ENCODE measurements around the gene FHIT. TPM values are rescaled to one million over a fixed set of nuclear protein-coding genes. Genes with fewer than 3 reads are reported as not detected.

The FHIT gene
- total and polyA plus RNA-seq, 4 donors = 2.6 to 21.3 (median 8.7) TPM

DNA sequence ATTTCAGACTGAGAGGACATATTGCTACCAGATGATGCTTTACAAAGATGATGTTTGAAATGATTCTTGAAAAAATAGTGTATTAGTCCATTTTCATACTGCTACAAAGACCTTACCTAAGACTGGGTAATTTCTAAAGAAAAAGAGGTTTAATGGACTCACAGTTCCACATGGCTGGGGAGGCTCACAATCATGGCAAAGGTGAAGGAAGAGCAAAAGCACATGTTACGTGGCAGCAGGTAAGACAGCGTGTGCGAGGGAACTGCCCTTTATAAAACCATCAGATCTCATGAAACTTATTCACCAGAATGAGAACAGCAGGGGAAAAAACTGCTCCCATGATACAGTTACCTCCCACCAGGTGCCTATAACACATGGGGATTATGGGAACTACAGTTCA lies 1543.0 kb downstream of the FHIT start:
- 98 to 100% methylated on average over 3 of the region's 3 CpGs for WGBS, 2 donors
- no peak overlapping the region for H3K27ac ChIP-seq (ENCODE audit: low read depth in 1 of 2, low read length in 1 of 2)
- TF ChIP-seq, protein P1, sequence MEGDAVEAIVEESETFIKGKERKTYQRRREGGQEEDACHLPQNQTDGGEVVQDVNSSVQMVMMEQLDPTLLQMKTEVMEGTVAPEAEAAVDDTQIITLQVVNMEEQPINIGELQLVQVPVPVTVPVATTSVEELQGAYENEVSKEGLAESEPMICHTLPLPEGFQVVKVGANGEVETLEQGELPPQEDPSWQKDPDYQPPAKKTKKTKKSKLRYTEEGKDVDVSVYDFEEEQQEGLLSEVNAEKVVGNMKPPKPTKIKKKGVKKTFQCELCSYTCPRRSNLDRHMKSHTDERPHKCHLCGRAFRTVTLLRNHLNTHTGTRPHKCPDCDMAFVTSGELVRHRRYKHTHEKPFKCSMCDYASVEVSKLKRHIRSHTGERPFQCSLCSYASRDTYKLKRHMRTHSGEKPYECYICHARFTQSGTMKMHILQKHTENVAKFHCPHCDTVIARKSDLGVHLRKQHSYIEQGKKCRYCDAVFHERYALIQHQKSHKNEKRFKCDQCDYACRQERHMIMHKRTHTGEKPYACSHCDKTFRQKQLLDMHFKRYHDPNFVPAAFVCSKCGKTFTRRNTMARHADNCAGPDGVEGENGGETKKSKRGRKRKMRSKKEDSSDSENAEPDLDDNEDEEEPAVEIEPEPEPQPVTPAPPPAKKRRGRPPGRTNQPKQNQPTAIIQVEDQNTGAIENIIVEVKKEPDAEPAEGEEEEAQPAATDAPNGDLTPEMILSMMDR (IDR thresholded peaks at IDR 0.05; ENCODE audit: control extremely low read depth, extremely low read depth) = no peak
- no peaks in the 10 kb centered on the region for H3K36me3 ChIP-seq (ENCODE audit: control insufficient read depth in 4 of 4, insufficient read depth in 4 of 4, low read length in 4 of 4)
- H3K9me3 ChIP-seq (ENCODE audit: control insufficient read depth in 4 of 4, insufficient read depth in 3 of 4, low read length in 3 of 4) = no peaks in the 10 kb centered on the region
- H3K4me3 ChIP-seq = no peak overlapping the region
- no peak for ATAC-seq (ENCODE audit: insufficient read depth, low FRiP score)
- no peak overlapping the region for H3K9ac ChIP-seq (ENCODE audit: insufficient read depth in 1 of 2, low read length in 2 of 2)
- peaks cover 0 to 11% (median 0%) of the 10 kb centered on the region in 5 donors for H3K4me1 ChIP-seq (ENCODE audit: control insufficient read depth in 5 of 5, insufficient read depth in 5 of 5, low read length in 5 of 5)
- DNase-seq = no peak
- H3K27me3 ChIP-seq (ENCODE audit: control insufficient read depth in 3 of 3, insufficient read depth in 3 of 3, low read length in 2 of 3) = no peaks in the 10 kb centered on the region

DNA sequence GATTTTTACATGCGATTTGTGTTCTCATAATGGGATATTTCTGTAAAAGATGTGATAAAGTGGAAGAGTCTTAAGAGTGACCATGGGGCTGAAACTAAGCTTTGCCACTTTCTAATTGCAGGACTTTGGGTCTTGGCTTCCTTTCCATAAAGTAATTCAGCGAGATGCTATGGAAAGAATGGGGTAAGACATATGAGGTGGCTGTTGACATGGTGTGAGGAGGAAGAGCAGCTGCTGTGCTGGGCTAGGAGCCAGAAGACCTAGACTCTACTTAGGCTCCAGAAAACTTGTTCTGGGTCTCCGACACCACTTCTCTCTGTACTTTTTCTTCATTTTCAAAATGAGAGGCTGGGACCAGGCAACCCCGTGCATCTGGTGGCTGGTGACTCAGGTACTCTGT lies 1547.0 kb downstream of the FHIT start:
- no peak overlapping the region for H3K4me3 ChIP-seq
- H3K9me3 ChIP-seq (ENCODE audit: control insufficient read depth in 4 of 4, insufficient read depth in 3 of 4, low read length in 3 of 4) = no peaks in the 10 kb centered on the region
- H3K4me1 ChIP-seq (ENCODE audit: control insufficient read depth in 5 of 5, insufficient read depth in 5 of 5, low read length in 5 of 5) = peaks cover 0 to 22% (median under 1%) of the 10 kb centered on the region in 5 donors
- no peak overlapping the region for H3K27ac ChIP-seq (ENCODE audit: low read depth in 1 of 2, low read length in 1 of 2)
- DNase-seq (peak; percentile 75 to 94 (median 92)), ATAC-seq (ENCODE audit: insufficient read depth, low FRiP score) (no peak)
- H3K9ac ChIP-seq (ENCODE audit: insufficient read depth in 1 of 2, low read length in 2 of 2) = no peak overlapping the region
- H3K36me3 ChIP-seq (ENCODE audit: control insufficient read depth in 4 of 4, insufficient read depth in 4 of 4, low read length in 4 of 4) = no peaks in the 10 kb centered on the region
- H3K27me3 ChIP-seq (ENCODE audit: control insufficient read depth in 3 of 3, insufficient read depth in 3 of 3, low read length in 2 of 3) = no peaks in the 10 kb centered on the region
- 71 to 73% methylated on average over 4 of the region's 4 CpGs for WGBS, 2 donors
- TF ChIP-seq, protein P1 (IDR thresholded peaks at IDR 0.05; ENCODE audit: control extremely low read depth, extremely low read depth) = no peak

GRCh38 chr3:59699648-59700320 lies 1551.5 kb downstream of the FHIT start:
- H3K36me3 ChIP-seq (ENCODE audit: control insufficient read depth in 4 of 4, insufficient read depth in 4 of 4, low read length in 4 of 4) = no peaks in the 10 kb centered on the region
- 90 to 95% methylated on average over 6 of the region's 6 CpGs for WGBS, 2 donors
- H3K9me3 ChIP-seq (ENCODE audit: control insufficient read depth in 4 of 4, insufficient read depth in 3 of 4, low read length in 3 of 4) = no peaks in the 10 kb centered on the region
- H3K27ac ChIP-seq (ENCODE audit: low read depth in 1 of 2, low read length in 1 of 2) = no peak overlapping the region
- no peaks in the 10 kb centered on the region for H3K27me3 ChIP-seq (ENCODE audit: control insufficient read depth in 3 of 3, insufficient read depth in 3 of 3, low read length in 2 of 3)
- H3K4me3 ChIP-seq = no peak overlapping the region
- no peak for DNase-seq
- H3K4me1 ChIP-seq (ENCODE audit: control insufficient read depth in 5 of 5, insufficient read depth in 5 of 5, low read length in 5 of 5) = peaks cover 0 to 22% (median 3%) of the 10 kb centered on the region in 5 donors
- H3K9ac ChIP-seq (ENCODE audit: insufficient read depth in 1 of 2, low read length in 2 of 2) = no peak overlapping the region
- no peak for ATAC-seq (ENCODE audit: insufficient read depth, low FRiP score)
- TF ChIP-seq, protein P1 (IDR thresholded peaks at IDR 0.05; ENCODE audit: control extremely low read depth, extremely low read depth) = no peak

Small RNA genes lying within 50 kb of the gene (small RNA-seq; reads per million reads assigned to genes)
- not detected for gene MIR548BB (ENCODE audit: low replicate concordance)
- gene RF00012 (ENCODE audit: low replicate concordance) = not detected

Data from lung (tissue), 13 donors.